Measurements from ENCODE around the gene RBKS.
"Not testable (repeated sequence)": the region's sequence is repeated elsewhere in the genome, so short reads cannot be mapped to it uniquely, and the experiment has no call there.

Gene RBKS

GRCh38 chr2:27873091-27873490 is 17.1 kb downstream of the RBKS start:
- DNase-seq (ENCODE audit: low read depth), result no peak

GRCh38 chr2:27871802-27872201 is 18.4 kb downstream of the RBKS start:
- DNase-seq (ENCODE audit: low read depth), result no peak

DNA sequence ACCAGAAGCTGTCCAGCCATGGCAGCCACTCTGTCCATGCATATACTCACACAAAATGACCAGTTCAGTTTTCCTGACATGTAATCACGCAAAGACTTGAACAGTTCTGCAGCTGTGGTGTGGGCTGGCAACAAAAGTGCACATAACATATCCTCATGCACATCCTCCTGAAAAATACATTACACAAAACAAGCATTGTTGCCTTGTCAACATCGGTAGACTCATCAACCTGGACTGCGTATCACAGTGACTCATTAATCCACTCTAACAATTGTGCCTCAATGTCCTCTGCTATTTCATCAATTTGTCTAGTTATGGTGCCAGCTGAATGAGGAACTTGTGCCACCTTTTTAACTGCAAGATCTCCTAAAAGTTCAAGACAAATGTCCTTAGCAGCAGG is 19.5 kb downstream of the RBKS start:
- no peak for DNase-seq (ENCODE audit: low read depth)

DNA sequence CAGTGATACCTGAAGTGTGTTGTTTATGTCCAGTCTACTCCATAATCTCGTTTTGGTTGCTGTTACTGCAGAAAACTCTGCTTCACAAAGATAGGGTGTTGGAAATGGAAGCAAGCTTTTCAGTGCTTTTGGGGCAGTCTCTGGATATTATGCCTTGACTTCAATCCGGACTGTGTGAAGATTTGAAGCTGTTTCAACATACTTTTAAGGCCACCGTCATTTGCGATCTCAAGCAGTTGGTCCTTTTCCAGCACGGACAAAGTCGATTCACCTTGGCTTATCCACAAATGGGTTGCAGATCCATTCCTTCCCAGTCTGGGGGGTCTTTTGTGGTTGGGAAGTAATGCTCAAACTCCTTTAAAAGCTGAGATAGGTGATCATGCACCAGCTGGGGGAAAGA is 20.4 kb downstream of the RBKS start:
- DNase-seq (ENCODE audit: low read depth), result no peak

DNA sequence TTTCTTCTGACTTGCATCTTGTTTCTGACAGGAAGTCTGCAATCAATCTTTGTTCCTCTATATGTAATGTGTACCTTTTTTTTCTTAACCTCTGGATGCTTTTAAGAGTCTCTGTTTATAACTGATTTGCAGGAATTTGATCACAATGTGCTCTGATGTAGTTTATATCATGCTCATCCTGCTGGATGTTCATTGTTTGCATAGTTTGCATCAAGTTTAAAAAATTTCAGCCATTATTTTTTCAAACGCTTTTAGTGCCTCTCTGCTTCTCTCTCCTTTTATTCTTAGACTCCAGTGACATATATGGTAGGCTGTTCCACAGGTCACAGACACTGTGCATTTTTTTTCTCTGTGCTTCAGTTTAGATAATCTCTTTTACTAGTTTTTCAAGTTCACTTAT is 23.9 kb downstream of the RBKS start:
- no peak for DNase-seq (ENCODE audit: low read depth)

DNA sequence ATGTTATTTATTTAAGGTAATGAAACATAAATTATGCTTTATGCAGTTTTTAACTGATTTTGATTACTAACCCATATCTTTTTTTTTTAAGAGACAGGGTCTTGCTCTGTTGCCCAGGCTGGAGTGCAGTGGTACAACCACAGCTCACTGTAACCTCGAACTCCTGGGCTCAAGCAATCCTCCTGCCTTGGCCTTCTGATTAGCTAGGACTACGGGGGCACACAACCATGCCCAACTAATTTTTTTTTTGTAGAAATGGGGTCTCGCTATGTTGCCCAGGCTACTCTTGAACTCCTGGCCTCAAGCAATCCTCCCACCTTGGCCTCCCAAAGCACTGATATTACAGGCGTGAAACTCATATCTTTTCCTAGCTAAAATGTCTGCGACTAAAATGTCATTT is 26.2 kb downstream of the RBKS start:
- DNase-seq (ENCODE audit: low read depth), result not testable (repeated sequence)

DNA sequence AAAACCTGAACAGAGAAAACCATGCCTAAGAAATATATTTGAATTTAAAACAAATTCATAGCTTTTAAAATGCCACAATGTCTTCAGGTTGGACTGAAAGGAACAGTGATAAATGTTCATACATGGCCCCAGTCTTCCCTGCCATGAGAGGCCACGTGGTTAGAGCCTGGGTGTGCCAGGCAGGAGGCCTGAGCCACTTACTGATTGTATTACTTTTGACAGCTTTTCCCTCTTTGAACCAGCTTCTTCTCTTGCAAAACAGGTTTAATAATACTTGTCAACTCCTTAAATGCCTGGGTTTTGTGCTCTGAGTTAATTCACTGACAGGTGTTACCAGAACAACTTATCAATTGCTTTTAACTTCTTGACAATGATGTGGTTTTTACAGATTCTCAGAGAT is 27.0 kb downstream of the RBKS start:
- no peak for DNase-seq (ENCODE audit: low read depth)

DNA sequence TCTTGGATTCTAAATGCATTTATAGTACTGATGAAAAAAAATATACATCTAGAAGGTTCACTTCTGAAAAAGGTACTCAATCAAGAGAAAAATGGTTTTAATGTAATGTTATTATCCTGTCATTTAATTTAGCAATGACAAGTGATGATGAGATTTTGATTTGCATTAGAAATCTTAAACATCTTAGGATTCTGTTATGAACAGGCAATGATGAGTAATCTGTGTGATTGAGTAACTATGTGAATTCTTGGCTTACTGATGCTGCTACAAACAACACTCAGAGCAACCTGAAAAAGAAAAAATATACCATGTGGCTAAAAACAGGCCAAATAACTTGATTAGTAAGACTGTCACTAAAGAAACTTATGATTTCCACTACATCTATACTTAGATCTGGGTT is 30.1 kb downstream of the RBKS start:
- no peak for DNase-seq (ENCODE audit: low read depth)

GRCh38 chr2:27857417-27858172 is 32.6 kb downstream of the RBKS start:
- no peak for DNase-seq (ENCODE audit: low read depth)

- DNase-seq (ENCODE audit: low read depth), result no peak
Observed at GRCh38 chr2:27856956-27857355, 33.2 kb downstream of the RBKS start.

GRCh38 chr2:27856386-27856785 is 33.8 kb downstream of the RBKS start:
- DNase-seq (ENCODE audit: low read depth), result no peak

- DNase-seq (ENCODE audit: low read depth), result no peak
Observed at GRCh38 chr2:27855476-27855875, 34.7 kb downstream of the RBKS start.

GRCh38 chr2:27854229-27854862 is 35.8 kb downstream of the RBKS start:
- no peak for DNase-seq (ENCODE audit: low read depth)

- no peak for DNase-seq (ENCODE audit: low read depth)
Observed at GRCh38 chr2:27852691-27853090, 37.5 kb downstream of the RBKS start.

GRCh38 chr2:27849558-27850205 is 40.5 kb downstream of the RBKS start:
- no peak for DNase-seq (ENCODE audit: low read depth)

GRCh38 chr2:27847333-27847732 is 42.9 kb downstream of the RBKS start:
- no peak for DNase-seq (ENCODE audit: low read depth)

DNA sequence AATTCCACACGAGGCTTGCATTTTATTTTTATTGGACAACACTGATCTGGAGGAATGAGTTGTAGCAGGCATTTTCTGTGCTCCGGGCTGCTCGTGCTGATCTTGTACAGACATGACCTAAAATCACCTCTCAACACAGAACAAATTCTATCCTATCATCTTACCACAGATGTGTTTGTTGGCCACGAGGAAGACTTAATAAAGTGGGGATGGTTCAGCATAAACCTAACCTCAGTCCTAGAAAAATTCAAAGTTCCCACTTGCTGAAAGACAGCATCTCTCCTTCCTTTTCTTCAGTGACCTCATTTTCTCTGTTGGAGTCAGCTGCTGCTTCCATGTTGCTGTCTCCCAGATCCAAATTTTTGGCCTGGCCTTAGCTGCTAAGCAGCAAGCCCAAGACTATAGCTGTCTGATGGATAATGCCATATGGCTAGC is 45.3 kb downstream of the RBKS start:
- no peak for DNase-seq (ENCODE audit: low read depth)

GRCh38 chr2:27843992-27844391 is 46.2 kb downstream of the RBKS start:
- DNase-seq (ENCODE audit: low read depth), result no peak

- no peak for DNase-seq (ENCODE audit: low read depth)
Observed at GRCh38 chr2:27842894-27843293, 47.3 kb downstream of the RBKS start.

GRCh38 chr2:27839022-27839618 is 51.1 kb downstream of the RBKS start:
- no peak for DNase-seq (ENCODE audit: low read depth)

DNA sequence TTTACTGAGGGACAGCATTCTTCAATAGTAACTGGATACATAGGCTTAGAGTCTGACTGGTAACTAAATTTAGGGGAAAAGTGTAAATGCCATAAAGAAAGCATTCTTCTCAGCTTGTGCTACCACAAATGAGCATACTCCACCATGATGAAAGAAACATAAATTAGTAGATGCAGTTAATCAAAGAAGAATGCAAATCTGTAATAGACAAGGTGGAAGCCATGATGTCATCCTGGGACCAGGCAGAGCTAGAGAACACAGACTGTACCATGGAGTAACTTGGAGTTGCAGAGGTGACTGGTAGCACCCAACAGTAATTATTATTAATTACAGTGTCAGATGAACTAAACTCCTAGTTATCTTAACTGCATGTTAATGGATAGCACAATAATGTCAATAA is 51.7 kb downstream of the RBKS start:
- DNase-seq (ENCODE audit: low read depth), result no peak

GRCh38 chr2:27833931-27834330 is 56.3 kb downstream of the RBKS start:
- DNase-seq (ENCODE audit: low read depth), result no peak

DNA sequence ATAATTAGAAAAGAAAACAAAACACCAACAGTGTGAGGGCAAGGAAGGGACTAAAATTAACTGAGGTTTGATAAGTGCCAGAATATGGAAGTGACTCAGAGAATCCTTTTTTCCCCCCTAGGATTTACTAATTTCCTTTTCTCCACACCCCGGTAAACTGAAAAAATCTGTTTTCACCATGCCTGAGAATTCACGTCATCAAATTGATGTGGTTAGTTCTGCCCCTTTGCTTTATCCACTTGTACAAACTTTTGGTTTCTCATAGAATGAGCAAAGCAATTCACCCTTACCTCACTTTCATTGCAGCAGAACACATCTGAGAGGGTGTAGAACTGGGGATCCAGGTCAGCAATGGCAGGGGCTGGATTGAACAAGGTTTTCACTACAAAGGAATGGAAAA is 57.8 kb downstream of the RBKS start:
- DNase-seq (ENCODE audit: low read depth), result no peak
